GM18517 (cell line): ENCODE data around the gene UQCRC1.
"Not testable (repeated sequence)": the region's sequence is repeated elsewhere in the genome, so short reads cannot be mapped to it uniquely, and the experiment has no call there.

Source experiments
- ATAC-seq: cut with Tn5 transposase; IDR thresholded peaks from one replicate; pipeline ENCODE4 v1.9.1; 2021; ENCODE audit warnings: mild to moderate bottlenecking, moderate library complexity; ENCODE audit not compliant: unreplicated experiment

The UQCRC1 gene

GRCh38 chr3:48555949-48556795 is 53.3 kb downstream of the UQCRC1 start:
- ATAC-seq: no peak

DNA sequence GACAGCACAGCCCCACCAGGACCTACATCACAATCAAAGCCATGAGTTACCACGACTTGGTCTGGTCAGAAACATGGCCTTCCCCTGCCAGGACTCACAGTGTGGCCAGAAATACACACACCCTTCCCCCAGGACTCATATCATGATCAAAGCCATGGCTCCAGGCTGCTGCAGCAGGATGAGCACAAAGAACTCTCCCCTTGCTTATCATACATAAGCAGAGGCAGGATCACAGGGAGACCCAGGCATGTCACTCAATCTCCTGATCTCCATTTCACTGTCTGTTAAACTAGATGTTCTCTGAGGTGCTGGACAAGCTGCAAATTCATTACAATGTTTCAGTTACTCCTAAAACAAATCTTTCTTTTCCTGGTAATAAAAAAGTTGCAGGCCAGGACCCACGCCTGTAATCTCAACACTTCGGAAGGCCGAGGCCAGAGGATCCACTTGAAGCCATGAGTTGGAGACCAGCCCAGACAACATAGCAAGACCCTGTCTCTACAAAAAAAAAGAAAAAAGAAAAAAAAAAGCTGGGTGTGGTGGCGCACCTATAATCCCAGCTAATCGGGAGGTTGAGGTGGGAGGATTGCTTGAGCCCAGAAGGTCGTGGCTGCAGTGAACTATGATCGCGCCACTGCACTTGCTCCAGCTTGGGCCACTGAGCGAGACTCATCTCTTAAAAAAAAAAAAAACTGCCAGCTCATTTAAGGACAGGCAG is 54.1 kb downstream of the UQCRC1 start:
- ATAC-seq: no peak

- no peak for ATAC-seq
These were observed 55.3 kb downstream of the UQCRC1 start for GRCh38 chr3:48553886-48554845.

- no peak for ATAC-seq
These were observed 56.1 kb downstream of the UQCRC1 start for GRCh38 chr3:48553361-48553760.

GRCh38 chr3:48552111-48552951 is 57.1 kb downstream of the UQCRC1 start:
- ATAC-seq: no peak

- not testable (repeated sequence) for ATAC-seq
These were observed 57.8 kb downstream of the UQCRC1 start for GRCh38 chr3:48551651-48552050.
